Right atrium auricular region (tissue), 2 donors: ENCODE measurements around the gene ABR. TPM values are rescaled to one million over a fixed set of nuclear protein-coding genes. Genes with fewer than 3 reads are reported as not detected.
"Not testable (repeated sequence)": the region's sequence is repeated elsewhere in the genome, so short reads cannot be mapped to it uniquely, and the experiment has no call there.

Experiments
- DNase-seq: peaks from one replicate; pipeline ENCODE4 v3.0.0-alpha.2; 2019; ENCODE audit warnings: low spot score
- H3K27ac ChIP-seq, 2 donors: fragments of 200-600 bp; sonication (generic); 1 replicate in 1 of 2; 2 replicates in 1 of 2; pipeline ENCODE4 v1.5.1; 2016 to 2019
- H3K27me3 ChIP-seq, 2 donors: fragments of 200-600 bp; sonication (generic); one replicate each; pipeline versions ENCODE4 v1.5.1 to v1.6.0; 2017 to 2019
- H3K36me3 ChIP-seq: fragments of 200-600 bp; sonication (generic); one replicate; pipeline ENCODE4 v1.5.1; 2016
- H3K4me1 ChIP-seq, 2 donors: fragments of 200-600 bp; sonication (generic); one replicate each; pipeline versions ENCODE4 v1.5.1 to v1.6.0; 2017 to 2019
- H3K4me3 ChIP-seq, 2 donors: fragments of 200-600 bp; sonication (generic); 1 replicate in 1 of 2; 2 replicates in 1 of 2; pipeline ENCODE4 v1.5.1; 2017 to 2019; ENCODE audit warnings: mild to moderate bottlenecking in 1 of 2, moderate library complexity in 1 of 2
- H3K9me3 ChIP-seq, 2 donors: fragments of 200-600 bp; sonication (generic); one replicate each; pipeline ENCODE4 v1.5.1; 2019
- total RNA-seq, 2 donors: library from RNA; depleted of rRNA; stranded (reverse); fragments of >200 nt; gene quantifications; one replicate each; pipeline ENCODE4 v1.1.0, GENCODE V29; 2016
- TF ChIP-seq, protein P1 (sequence below), 2 donors: fragments of 200-600 bp; sonication (generic); IDR thresholded peaks; one replicate each; pipeline ENCODE4 v1.5.1; 2019; ENCODE audit warnings: antibody characterized with exemption in 2 of 2

The ABR gene
- total RNA-seq, 2 donors from 2014 or later, result 94.9 to 116 TPM

DNA sequence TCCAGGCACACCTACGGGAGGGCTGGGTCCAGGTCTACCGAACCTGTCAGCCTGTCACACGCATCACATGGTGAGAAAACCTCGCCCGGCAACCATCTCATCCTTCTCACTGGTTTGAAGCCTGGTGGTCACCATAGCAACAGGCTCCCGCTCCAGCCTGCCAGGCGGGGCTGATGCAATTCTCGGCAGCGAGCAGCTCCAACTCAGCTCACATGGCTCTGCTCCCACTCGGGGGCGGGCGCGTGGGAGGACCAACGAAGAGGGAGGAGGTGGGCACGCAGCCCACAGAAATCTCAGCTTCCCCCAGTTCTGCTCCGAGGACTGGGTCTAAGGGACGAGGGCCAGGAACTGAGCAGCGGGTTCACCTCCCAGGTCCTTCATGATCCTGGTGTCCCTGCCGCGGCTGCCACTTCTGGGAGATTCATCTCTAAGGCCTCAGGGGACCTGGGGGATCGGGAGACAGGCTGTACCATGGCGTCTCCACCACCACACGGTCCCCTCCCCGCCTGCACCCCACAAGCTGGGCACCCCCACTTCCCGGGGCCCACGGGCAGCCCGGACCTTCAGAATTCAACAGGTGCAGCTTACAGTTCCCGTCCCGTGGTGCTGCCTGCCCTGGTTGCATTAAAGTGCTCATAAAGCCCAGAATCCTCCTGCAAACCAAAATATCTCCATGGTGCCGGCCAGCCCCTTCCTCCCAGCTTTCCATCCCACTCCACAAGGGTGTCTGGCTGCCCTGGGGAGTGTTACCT is 25.8 kb downstream of the ABR start:
- no peaks in the 10 kb centered on the region for H3K27me3 ChIP-seq
- TF ChIP-seq, protein P1, sequence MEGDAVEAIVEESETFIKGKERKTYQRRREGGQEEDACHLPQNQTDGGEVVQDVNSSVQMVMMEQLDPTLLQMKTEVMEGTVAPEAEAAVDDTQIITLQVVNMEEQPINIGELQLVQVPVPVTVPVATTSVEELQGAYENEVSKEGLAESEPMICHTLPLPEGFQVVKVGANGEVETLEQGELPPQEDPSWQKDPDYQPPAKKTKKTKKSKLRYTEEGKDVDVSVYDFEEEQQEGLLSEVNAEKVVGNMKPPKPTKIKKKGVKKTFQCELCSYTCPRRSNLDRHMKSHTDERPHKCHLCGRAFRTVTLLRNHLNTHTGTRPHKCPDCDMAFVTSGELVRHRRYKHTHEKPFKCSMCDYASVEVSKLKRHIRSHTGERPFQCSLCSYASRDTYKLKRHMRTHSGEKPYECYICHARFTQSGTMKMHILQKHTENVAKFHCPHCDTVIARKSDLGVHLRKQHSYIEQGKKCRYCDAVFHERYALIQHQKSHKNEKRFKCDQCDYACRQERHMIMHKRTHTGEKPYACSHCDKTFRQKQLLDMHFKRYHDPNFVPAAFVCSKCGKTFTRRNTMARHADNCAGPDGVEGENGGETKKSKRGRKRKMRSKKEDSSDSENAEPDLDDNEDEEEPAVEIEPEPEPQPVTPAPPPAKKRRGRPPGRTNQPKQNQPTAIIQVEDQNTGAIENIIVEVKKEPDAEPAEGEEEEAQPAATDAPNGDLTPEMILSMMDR (IDR thresholded peaks at IDR 0.05), result no peak
- H3K9me3 ChIP-seq, result no peaks in the 10 kb centered on the region
- H3K4me3 ChIP-seq, result no peak overlapping the region
- peaks cover 8% of the 10 kb centered on the region for H3K36me3 ChIP-seq
- H3K27ac ChIP-seq, result no peak overlapping the region
- peak; percentile 76 for DNase-seq
- peaks cover 0 to 12% of the 10 kb centered on the region in 2 donors for H3K4me1 ChIP-seq

DNA sequence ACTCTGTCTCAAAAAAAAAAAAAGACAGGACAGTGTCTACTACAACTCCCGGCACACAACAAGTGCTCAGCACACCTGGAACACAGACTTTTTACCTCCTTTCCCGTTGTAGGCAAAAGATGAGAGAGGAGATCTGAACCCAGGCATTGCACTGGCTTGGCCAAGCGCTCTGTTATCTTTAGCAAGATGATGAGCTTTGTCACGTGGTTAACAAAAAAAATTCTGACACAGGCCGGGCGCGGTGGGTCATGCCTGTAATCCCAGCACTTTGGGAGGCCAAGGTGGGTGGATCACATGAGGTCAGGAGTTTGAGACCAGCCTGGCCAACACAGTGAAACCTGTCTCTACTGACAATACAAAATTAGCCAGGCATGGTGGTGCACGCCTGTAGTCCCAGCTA is 27.2 kb downstream of the ABR start:
- H3K36me3 ChIP-seq, H3K27ac ChIP-seq, H3K9me3 ChIP-seq, H3K27me3 ChIP-seq, DNase-seq, H3K4me3 ChIP-seq: not testable (repeated sequence)
- H3K4me1 ChIP-seq, result peaks cover 0 to 12% of the 10 kb centered on the region in 2 donors

DNA sequence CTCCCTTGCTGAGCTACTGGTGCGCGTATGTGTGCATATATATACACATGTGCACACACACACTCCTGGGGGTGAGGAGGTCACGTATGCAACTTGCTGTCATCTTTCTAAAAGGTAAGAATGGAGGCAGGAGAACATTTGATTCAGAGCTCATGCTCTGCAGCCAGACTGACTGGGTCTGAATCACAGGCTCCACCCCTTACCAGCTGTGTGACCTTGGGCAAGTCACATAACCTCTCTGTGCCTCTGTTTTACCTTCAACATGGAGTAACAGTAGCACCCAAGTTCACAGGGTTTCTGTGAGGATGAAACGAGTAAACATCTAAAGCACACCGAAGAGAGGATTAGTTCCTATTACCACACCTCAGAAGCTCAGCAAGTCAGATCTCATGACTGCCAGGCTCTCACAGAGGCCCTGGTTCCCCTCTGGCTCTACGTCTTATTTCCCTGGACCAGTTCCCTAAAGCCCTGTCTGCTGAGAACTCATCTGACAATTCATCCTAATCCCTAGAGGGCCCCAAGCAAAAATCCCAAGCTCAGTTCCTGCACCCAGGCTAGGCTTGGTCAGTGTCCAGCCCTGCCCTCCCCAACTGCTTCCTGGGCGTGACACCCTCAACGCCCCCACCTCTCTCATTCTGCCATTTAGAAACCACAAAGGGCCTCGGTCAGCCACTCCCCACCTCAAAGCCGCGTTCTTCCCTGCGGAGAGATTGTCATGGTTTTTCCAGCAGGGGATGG is 28.7 kb downstream of the ABR start:
- no peaks in the 10 kb centered on the region for H3K9me3 ChIP-seq
- no peak for DNase-seq
- H3K4me1 ChIP-seq, result peaks cover 0 to 12% of the 10 kb centered on the region in 2 donors
- no peak overlapping the region for H3K27ac ChIP-seq
- no peaks in the 10 kb centered on the region for H3K36me3 ChIP-seq
- no peak overlapping the region for H3K4me3 ChIP-seq
- H3K27me3 ChIP-seq, result no peaks in the 10 kb centered on the region
- TF ChIP-seq, protein P1 (IDR thresholded peaks at IDR 0.05), result no peak

DNA sequence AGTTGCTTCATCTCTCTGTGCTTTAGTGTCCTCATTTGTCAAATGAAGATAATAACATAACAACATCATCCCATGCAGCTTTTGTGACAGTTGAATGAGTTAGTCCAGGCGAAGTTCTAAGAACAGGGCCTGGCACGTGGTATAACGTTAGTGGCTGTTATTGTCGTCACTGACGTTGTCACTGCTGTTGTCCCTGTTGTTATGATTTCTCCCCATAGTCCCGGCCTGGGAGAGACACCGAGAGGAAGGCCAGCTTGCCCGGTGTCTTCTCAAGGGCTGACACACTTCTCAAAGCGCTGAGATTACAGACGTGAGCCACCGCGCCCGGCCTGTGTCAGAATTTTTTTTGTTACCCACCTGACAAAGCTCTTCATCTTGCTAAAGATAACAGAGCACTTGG is 29.9 kb downstream of the ABR start:
- Histone ChIP-seq H3K36me3 (no peaks in the 10 kb centered on the region), H3K9me3 (no peaks in the 10 kb centered on the region), H3K27me3 (no peaks in the 10 kb centered on the region), H3K27ac (no peak overlapping the region), H3K4me1 (peaks cover 0 to 11% of the 10 kb centered on the region in 2 donors), H3K4me3 (no peak overlapping the region)
- no peak for DNase-seq
- TF ChIP-seq, protein P1 (IDR thresholded peaks at IDR 0.05), result no peak

DNA sequence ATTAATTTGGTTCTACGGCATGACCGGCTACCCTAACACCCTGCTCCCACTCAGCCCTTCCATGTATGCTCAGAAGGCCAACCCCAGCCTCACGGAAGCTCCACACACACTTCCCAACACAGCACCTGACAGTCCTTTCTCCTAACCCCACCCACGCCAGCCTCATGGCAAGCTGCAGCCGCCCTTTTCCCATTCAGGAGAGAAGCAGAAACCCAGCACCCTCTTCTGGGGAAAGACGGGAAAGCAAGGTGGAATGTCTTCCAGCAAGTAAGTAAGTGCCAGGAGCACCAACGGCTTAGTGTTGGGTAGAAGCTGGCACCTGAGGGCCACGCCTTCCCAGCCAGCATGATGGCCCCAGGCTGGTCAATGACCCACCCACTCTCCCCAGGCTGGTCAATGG is 32.1 kb downstream of the ABR start:
- Histone ChIP-seq H3K27me3 (no peaks in the 10 kb centered on the region), H3K9me3 (no peaks in the 10 kb centered on the region), H3K4me3 (no peak overlapping the region), H3K27ac (no peak overlapping the region), H3K36me3 (no peaks in the 10 kb centered on the region), H3K4me1 (no peaks in the 10 kb centered on the region)
- no peak for DNase-seq
- TF ChIP-seq, protein P1 (IDR thresholded peaks at IDR 0.05), result peak in 1 of 2 donors; percentile 66

DNA sequence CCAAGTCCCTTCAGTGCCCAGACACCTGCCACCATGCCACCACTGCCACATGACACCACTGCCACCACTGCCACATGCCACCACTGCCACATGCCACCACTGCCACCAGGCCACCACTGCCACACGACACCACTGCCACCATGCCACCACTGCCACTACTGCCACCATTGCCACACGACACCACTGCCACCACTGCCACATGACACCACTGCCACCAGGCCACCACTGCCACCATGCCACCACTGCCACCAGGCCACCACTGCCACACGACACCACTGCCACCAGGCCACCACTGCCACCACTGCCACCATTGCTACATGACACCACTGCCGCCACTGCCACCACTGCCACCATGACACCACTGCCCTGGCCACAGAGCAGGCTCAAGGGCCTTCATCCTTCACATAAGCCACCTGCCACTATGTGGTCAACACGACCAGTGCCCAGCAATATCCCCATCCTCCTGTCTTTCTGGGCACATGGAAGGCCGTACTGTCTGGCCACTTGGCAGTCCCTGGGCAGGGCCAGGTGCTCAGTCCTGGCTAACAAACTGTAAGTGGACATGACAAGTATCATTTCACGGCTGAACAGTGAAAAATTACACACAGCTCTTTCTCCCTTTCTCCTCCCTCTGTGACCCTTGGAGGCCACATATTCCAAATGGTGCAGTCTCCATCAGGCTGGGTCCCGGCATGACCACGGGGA is 33.1 kb downstream of the ABR start:
- TF ChIP-seq, protein P1 (IDR thresholded peaks at IDR 0.05), result no peak
- no peaks in the 10 kb centered on the region for H3K4me1 ChIP-seq
- no peaks in the 10 kb centered on the region for H3K36me3 ChIP-seq
- no peaks in the 10 kb centered on the region for H3K27me3 ChIP-seq
- no peak overlapping the region for H3K27ac ChIP-seq
- no peaks in the 10 kb centered on the region for H3K9me3 ChIP-seq
- no peak overlapping the region for H3K4me3 ChIP-seq
- DNase-seq, result no peak
